Fibroblast of lung (primary cell): ENCODE data around the gene PRDM16.

Source experiments
- EZH2 ChIP-seq: IDR thresholded peaks from 2 replicates; pipeline ENCODE4 v1.5.1; 2012; ENCODE audit warnings: low read length, control low read depth, mild to moderate bottlenecking; ENCODE audit errors: missing control alignments
- TF ChIP-seq, protein P1 (sequence below), 2 donors: IDR thresholded peaks in 1 of 2; conservative IDR thresholded peaks in 1 of 2; 1 replicate in 1 of 2; 2 replicates in 1 of 2; pipeline ENCODE4 v1.5.1; 2011 to 2012; ENCODE audit warnings: low read length in 2 of 2, control low read depth in 1 of 2, inconsistent platforms in 1 of 2, low read depth in 1 of 2, mild to moderate bottlenecking in 1 of 2

DNA sequence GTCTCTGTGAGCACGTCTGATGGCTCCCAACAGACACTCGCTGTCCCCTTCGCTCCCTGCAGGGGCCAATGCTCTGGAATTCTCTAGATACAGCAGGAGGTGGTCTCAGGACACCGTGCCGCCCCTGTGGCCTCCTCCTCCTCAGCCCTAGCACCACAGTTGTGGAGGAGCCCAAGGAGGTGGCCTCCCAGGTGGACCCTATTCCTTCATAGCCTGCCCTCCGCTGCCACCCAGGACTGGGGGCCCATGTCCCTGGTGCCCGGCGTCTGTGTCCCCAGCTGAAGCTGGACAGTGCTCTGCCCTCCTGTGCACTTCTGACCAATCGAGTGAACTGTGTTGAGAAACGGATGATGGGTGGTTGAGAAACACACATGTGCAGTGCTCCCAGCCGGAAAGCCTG lies 235.7 kb downstream of the PRDM16 start:
- TF ChIP-seq, protein P1, sequence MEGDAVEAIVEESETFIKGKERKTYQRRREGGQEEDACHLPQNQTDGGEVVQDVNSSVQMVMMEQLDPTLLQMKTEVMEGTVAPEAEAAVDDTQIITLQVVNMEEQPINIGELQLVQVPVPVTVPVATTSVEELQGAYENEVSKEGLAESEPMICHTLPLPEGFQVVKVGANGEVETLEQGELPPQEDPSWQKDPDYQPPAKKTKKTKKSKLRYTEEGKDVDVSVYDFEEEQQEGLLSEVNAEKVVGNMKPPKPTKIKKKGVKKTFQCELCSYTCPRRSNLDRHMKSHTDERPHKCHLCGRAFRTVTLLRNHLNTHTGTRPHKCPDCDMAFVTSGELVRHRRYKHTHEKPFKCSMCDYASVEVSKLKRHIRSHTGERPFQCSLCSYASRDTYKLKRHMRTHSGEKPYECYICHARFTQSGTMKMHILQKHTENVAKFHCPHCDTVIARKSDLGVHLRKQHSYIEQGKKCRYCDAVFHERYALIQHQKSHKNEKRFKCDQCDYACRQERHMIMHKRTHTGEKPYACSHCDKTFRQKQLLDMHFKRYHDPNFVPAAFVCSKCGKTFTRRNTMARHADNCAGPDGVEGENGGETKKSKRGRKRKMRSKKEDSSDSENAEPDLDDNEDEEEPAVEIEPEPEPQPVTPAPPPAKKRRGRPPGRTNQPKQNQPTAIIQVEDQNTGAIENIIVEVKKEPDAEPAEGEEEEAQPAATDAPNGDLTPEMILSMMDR (conservative IDR thresholded peaks at IDR 0.05 in 1 of 2, IDR thresholded peaks at IDR 0.05 in 1 of 2; ENCODE audit: low read depth in 1 of 2, low read length in 2 of 2) = no peak
- TF ChIP-seq EZH2 = no peak
